GM06990 (cell line): Measurements from ENCODE around the gene LGALS3BP.

Experiments used
- DNase-seq: peaks from one replicate; pipeline ENCODE4 v3.0.0-alpha.2; 2011; ENCODE audit not compliant: insufficient read length; ENCODE audit errors: extremely low read depth
- H3K27me3 ChIP-seq: replicated peaks from 2 replicates; pipeline ENCODE4 v1.6.0; 2011; ENCODE audit warnings: low read length; ENCODE audit not compliant: control insufficient read depth, insufficient read depth
- H3K36me3 ChIP-seq: 2 replicates; pipeline ENCODE4 v1.5.1; 2011; ENCODE audit warnings: low read length; ENCODE audit not compliant: control insufficient read depth, insufficient read depth
- H3K4me3 ChIP-seq: replicated peaks from 2 replicates; pipeline ENCODE4 v1.5.1; 2011; ENCODE audit warnings: low read depth, mild to moderate bottlenecking, control low read depth, low read length
- TF ChIP-seq, protein P1 (sequence below): IDR thresholded peaks from 2 replicates; pipeline ENCODE4 v1.5.1; 2011; ENCODE audit warnings: low read length, control low read depth, mild to moderate bottlenecking, inconsistent platforms; ENCODE audit not compliant: insufficient read depth, poor library complexity, severe bottlenecking

LGALS3BP gene

DNA sequence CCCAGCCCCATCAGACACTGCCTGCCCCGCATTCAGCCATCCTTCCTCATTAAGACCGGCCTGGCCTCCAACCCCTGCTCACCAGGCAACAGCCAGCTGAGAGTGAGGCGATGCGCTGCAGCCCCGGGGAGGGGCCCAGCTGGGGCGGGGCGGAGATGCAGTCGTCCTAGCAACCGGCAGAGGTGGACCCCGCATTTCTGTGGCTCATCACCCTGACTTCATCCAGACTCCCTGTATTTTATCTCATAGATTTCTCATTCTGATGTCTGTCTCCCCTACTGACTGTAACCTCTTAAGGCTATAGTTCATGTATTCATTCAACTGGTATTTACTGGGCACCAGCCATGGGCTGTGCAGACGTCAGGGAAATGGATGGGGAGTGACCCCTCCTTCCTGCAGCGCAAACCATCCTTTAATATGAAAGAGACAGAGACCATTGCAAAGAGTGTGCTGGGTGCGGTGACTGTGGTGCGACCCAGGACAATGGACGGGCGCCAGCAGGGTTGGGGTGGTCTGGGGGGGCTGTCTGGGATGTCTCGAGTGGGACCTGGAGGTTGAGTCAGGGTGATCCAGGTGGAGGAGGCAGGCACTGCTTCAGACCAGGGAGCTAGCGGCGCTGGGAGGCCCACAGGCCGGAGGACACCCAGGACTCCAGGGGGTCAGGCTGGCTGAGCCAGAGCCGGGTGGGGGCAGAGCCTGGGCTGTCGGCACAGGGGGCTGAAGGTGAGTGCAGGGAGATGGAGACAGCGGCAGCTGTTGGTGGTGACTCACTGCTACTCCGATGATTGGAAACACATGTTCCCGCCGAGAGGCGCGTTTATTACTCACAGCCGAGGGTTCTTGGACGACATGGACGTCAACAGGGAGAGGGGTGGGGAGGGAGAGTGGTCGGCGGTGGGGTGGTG, 44.1 kb downstream of the LGALS3BP start:
- Histone ChIP-seq H3K4me3 (no peak overlapping the region), H3K27me3 (no peaks in the 10 kb centered on the region; the same call in 1 of the 2 replicates), H3K36me3 (no peaks in the 10 kb centered on the region)
- TF ChIP-seq, protein P1, sequence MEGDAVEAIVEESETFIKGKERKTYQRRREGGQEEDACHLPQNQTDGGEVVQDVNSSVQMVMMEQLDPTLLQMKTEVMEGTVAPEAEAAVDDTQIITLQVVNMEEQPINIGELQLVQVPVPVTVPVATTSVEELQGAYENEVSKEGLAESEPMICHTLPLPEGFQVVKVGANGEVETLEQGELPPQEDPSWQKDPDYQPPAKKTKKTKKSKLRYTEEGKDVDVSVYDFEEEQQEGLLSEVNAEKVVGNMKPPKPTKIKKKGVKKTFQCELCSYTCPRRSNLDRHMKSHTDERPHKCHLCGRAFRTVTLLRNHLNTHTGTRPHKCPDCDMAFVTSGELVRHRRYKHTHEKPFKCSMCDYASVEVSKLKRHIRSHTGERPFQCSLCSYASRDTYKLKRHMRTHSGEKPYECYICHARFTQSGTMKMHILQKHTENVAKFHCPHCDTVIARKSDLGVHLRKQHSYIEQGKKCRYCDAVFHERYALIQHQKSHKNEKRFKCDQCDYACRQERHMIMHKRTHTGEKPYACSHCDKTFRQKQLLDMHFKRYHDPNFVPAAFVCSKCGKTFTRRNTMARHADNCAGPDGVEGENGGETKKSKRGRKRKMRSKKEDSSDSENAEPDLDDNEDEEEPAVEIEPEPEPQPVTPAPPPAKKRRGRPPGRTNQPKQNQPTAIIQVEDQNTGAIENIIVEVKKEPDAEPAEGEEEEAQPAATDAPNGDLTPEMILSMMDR = no peak
- DNase-seq = no peak

DNA sequence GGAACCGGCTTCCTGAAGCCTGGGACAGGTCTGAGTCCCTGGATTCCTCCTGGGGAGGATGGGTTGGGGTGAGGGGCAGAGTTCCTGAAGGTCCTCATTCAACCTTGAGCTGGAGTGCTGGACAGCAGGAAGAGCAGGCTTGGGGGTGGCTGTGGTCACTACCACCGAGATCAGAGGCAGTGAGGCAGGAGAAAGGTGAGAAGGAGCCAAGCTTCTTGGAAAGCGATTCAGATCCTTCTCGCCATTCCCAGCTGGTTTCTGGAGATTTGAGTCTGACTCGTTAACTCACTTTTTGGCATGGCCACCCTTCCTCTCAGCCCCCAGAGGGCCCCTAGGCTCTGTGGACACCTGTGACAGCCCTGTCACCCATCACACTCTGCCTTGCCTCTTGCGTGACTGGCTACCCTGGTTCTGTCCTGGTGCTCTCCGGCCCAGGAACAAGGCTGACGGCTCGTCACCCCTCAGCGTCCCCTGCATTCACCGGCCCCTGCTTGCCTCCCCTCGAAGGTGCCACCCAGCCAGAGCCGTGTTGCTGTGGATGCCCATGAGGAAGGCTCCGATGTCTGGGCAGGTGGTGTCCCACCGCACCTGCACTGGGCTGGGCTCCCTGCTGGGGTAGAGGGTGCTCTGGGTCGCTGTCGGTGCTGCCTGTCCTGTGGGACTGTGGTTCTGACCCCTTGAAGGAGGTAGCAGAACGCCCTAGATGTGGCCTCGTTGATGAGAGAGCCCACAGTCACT, 44.9 kb downstream of the LGALS3BP start:
- H3K36me3 ChIP-seq = no peaks in the 10 kb centered on the region
- TF ChIP-seq, protein P1 = no peak
- H3K27me3 ChIP-seq = no peaks in the 10 kb centered on the region; the same call in 1 of the 2 replicates
- H3K4me3 ChIP-seq = no peak overlapping the region
- DNase-seq = no peak

DNA sequence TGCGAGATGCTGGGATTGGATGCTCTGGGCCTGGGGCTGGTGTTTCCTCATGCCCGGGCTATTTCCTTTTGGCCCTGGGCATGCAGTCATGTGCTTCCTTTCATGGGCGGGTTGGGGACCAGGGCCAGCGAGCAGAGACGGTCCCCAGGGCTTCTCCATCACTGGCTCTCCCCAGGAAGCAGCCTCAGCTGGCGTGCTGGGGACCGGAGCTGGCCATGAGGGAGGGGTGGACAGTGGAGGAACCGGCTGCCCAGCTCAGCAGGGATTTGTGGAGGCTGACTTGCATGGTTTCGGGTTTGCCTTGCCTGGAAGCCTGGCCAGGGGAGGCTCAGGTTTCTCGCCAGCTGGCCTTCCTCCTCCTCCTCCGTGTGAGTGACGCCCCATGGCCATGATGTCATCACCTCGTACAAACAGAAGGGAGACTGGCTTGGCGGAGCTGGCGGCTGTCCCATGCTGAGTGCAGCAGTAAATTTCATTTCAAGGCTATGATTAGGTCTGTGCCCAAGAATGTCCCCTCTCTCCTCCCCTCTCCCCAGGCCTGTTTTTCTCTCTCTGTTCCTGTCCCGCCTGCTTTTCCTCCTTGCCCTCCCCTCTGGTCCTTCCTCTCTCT, 45.7 kb downstream of the LGALS3BP start:
- no peak for DNase-seq
- Histone ChIP-seq H3K36me3 (no peaks in the 10 kb centered on the region), H3K4me3 (no peak overlapping the region), H3K27me3 (no peaks in the 10 kb centered on the region; the same call in 1 of the 2 replicates)
- TF ChIP-seq, protein P1 = no peak

DNA sequence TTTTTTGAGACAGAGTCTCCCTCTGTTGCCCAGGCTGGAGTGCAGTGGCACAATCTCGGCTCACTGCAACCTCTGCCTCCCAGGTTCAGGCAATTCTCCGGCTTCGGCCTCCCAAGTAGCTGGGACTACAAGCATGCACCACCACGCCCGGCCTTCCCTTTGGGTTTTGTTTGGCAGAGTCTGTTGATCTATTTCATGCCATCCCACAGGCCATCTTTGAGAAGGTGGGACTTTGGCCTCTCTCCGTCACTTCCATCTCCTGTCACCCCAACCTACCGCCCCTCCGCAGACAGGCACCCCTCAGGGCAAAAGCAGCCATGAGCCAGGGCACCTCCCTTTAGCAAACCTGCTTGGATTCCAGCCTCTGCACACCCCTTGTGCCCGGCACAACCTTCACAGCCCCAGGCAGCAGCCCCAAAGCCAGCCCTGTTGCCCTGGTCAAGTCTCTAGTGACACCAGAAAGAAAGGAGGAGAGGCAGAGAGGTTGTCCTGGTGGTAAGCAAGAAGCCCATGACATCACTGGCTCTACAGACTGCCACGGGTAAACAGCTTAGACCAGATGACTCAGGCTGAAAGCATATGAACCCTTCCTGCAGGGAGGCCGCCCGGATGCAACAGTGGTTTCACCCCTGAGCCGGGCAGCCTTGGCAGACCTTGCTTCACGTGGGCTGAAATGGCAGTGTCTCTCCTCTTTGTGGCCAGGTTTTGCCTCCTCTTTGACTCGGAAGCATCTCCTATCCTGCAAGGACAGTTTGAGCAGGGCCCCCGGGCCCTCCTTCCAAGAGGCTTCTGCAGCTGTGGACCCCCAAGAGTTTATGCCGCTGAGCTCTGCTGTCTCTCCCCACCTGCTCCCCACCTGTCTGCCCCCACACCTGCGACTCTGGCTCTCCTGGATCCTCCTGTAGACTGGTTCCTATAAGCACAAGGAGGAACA, 46.4 kb downstream of the LGALS3BP start:
- peak; percentile 65 for DNase-seq

More for the DNA sequence above, 46.4 kb downstream of the LGALS3BP start:
- Histone ChIP-seq H3K36me3 (no peaks in the 10 kb centered on the region), H3K27me3 (peaks cover 2% of the 10 kb centered on the region), H3K4me3 (no peak overlapping the region)
- TF ChIP-seq, protein P1 = no peak
